Mammary epithelial cell (primary cell): ENCODE data around the gene FRMPD2.

Source experiments
- EZH2 ChIP-seq: IDR thresholded peaks from 2 replicates; pipeline ENCODE4 v1.6.1; 2012; ENCODE audit warnings: low read length, inconsistent platforms, borderline replicate concordance
- TF ChIP-seq, protein P1 (sequence below), 2 donors: IDR thresholded peaks in 1 of 2; conservative IDR thresholded peaks in 1 of 2; 2 replicates each; pipeline ENCODE4 v1.5.1; 2011 to 2012; ENCODE audit warnings: inconsistent platforms in 2 of 2, low read length in 2 of 2, mild to moderate bottlenecking in 2 of 2, control low read depth in 1 of 2, low read depth in 1 of 2; ENCODE audit not compliant: insufficient read depth in 1 of 2; ENCODE audit errors: extremely low read depth in 1 of 2

DNA sequence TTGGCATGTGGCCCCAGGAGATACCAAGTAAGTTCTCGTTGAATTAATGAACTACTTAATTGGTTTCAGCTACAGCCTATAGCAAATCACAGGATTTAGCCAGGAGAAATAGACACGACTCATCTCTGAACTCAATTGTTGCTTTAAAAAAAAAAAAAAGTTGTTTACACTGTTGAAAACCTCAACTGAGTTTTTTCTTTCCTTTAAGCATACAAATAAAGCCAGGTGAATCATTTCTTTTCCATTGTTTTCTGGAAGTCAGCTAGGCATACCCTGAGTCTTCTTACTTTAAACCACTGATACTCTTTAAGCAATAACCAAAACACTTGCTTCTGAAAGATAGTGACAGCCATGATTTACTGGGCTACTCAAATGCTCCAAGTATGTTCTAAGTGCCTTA, 755 bp downstream of the FRMPD2 start:
- TF ChIP-seq, protein P1, sequence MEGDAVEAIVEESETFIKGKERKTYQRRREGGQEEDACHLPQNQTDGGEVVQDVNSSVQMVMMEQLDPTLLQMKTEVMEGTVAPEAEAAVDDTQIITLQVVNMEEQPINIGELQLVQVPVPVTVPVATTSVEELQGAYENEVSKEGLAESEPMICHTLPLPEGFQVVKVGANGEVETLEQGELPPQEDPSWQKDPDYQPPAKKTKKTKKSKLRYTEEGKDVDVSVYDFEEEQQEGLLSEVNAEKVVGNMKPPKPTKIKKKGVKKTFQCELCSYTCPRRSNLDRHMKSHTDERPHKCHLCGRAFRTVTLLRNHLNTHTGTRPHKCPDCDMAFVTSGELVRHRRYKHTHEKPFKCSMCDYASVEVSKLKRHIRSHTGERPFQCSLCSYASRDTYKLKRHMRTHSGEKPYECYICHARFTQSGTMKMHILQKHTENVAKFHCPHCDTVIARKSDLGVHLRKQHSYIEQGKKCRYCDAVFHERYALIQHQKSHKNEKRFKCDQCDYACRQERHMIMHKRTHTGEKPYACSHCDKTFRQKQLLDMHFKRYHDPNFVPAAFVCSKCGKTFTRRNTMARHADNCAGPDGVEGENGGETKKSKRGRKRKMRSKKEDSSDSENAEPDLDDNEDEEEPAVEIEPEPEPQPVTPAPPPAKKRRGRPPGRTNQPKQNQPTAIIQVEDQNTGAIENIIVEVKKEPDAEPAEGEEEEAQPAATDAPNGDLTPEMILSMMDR (conservative IDR thresholded peaks at IDR 0.05 in 1 of 2, IDR thresholded peaks at IDR 0.05 in 1 of 2; ENCODE audit: extremely low read depth in 1 of 2, insufficient read depth in 1 of 2, low read depth in 1 of 2, low read length in 2 of 2) = no peak
- no peak for TF ChIP-seq EZH2
